ENCODE results near the gene FUT8.

The FUT8 gene

DNA sequence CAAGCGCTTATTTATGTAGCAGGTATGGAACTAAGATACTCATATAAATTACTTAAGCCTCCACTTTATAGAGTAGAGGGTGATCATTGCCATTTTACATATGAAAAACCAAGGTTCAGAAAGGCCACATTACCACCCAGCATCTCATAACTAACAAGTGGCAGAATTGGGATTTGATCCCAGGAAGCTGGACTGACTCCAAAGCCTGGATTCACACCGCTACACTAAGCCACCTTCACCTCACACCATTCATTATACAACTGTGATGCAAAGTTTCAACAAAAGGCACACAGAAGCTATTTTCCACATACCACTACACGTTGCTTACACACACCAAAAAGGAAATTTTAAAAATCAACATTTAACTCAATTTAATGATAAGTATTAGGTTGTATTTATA is 370.6 kb downstream of the FUT8 start:
- no peak for DNase-seq

GRCh38 chr14:65783576-65783975 is 371.0 kb downstream of the FUT8 start:
- no peak for DNase-seq

- no peak for DNase-seq
Observed at GRCh38 chr14:65784574-65784973, 372.0 kb downstream of the FUT8 start.

- no peak for DNase-seq
Observed at GRCh38 chr14:65787461-65787860, 374.9 kb downstream of the FUT8 start.

- no peak for DNase-seq
Observed at GRCh38 chr14:65788876-65789275, 376.3 kb downstream of the FUT8 start.

GRCh38 chr14:65789363-65789762 is 376.8 kb downstream of the FUT8 start:
- DNase-seq = peak; percentile 45

DNA sequence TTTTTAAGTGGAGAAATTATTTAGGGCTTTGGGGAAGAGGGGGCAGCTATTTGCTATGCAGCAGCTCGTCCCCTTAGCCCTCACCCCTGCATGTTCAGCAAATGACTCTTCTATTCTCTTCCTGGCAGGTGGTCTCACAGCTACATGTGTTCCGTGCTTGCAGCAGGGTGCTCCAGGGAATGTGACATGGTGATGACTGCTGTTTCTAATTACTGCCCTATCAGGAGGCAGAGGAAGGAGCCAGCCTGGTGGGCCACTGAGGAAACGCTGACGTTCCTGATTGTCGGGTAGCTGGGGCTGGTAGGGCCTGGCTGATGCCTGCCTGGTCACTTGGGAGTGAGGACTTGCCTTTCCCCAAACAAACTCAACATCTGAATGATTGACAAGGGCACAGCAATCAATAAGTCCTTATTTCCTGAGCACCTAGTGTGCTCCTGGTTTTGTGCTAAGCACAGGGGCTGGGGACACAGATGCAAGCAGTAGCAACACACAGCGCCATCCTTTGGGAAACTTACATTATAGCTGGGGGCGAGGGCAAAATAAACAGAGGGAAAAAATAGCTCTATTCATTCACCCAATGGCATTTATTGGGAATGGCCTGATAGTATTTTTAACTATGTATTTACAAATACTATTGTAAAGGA is 377.8 kb downstream of the FUT8 start:
- DNase-seq = peak; percentile 66

DNA sequence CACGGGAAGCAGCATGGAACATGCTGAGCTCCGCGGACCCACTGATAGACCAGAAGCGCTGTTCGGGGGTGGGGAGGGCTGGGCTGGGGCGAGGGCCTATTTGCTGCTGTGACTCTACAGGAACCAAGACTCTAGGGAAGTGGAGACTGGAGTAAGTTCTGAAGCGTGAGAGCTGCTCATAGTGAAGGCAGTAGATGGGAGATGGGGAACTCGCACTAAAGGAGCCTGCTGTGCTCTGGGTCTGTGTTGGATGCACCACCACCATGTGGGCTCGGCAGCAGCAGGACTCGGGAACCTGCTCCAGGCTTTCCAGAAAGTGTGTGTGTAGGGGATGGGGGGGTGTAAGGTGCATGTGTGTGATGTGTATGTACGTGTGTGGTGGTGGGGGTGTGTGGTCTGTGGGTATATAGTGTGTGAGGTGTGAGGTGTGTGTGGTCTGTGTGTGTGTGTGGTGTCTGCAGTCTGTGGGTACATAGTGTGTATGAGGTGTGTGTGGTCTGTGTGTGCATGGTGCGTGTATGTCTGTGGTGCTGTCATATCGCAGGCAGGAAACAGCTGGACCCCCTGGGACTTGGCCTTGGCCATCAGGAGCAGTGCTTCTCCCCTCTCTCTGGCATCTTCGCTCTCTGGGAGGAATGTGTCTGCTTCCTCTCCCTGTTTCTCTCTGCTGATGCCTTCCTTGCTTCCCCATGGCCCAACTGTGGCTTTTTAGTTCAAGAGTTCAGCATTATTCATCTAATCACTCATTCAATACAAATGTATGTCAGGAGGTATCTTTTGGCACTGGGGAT is 378.9 kb downstream of the FUT8 start:
- peak; percentile 48 for DNase-seq

- no peak for DNase-seq
Observed at GRCh38 chr14:65792208-65792905, 379.8 kb downstream of the FUT8 start.
